GM23338 (cell line): ENCODE results near the gene GRID1. TPM values are rescaled to one million over a fixed set of nuclear protein-coding genes. Genes with fewer than 3 reads are reported as not detected.

Source experiments
- ATAC-seq: fragments of 200-7000 bp; cut with Tn5 transposase; 3 replicates; pipeline ENCODE4 v1.9.1; 2020
- DNase-seq: peaks from one replicate; pipeline ENCODE4 v3.0.0-alpha.2; 2015; ENCODE audit warnings: low spot score
- H2AFZ ChIP-seq: fragments of 200-600 bp; sonication (generic); 2 replicates; pipeline ENCODE4 v1.8.0; 2016; ENCODE audit warnings: antibody characterized with exemption, mild to moderate bottlenecking, moderate library complexity
- H3F3A ChIP-seq: fragments of 200-600 bp; sonication (generic); replicated peaks from 2 replicates; pipeline ENCODE4 v1.8.0; 2017; ENCODE audit warnings: antibody characterized with exemption, mixed run types, low read depth
- H3K27ac ChIP-seq: fragments of 200-600 bp; sonication (generic); 2 replicates; pipeline ENCODE4 v1.6.1; 2016; ENCODE audit warnings: low read depth
- H3K27me3 ChIP-seq: fragments of 200-600 bp; sonication (generic); 2 replicates; pipeline ENCODE4 v1.8.0; 2016; ENCODE audit warnings: mild to moderate bottlenecking, mixed run types, moderate library complexity; ENCODE audit not compliant: insufficient read depth
- H3K36me3 ChIP-seq: fragments of 200-600 bp; sonication (generic); 2 replicates; pipeline ENCODE4 v1.8.0; 2016; ENCODE audit warnings: mild to moderate bottlenecking; ENCODE audit not compliant: insufficient read depth
- H3K4me1 ChIP-seq: fragments of 200-600 bp; sonication (generic); 2 replicates; pipeline ENCODE4 v1.8.0; 2016; ENCODE audit warnings: mild to moderate bottlenecking, moderate library complexity; ENCODE audit not compliant: insufficient read depth
- H3K4me2 ChIP-seq: fragments of 200-600 bp; sonication (generic); 2 replicates; pipeline ENCODE4 v1.7.1; 2017; ENCODE audit warnings: mixed run types
- H3K4me3 ChIP-seq: fragments of 200-600 bp; sonication (generic); 2 replicates; pipeline ENCODE4 v1.6.1; 2016; ENCODE audit warnings: mixed run types
- H3K79me2 ChIP-seq: fragments of 200-600 bp; sonication (generic); replicated peaks from 2 replicates; pipeline ENCODE4 v1.8.0; 2017; ENCODE audit warnings: mild to moderate bottlenecking; ENCODE audit not compliant: insufficient read depth
- H3K9me2 ChIP-seq: fragments of 200-600 bp; sonication (generic); 2 replicates; pipeline ENCODE4 v1.8.0; 2017; ENCODE audit not compliant: insufficient read depth
- H4K20me1 ChIP-seq: fragments of 200-600 bp; sonication (generic); replicated peaks from 2 replicates; pipeline ENCODE4 v1.8.0; 2017; ENCODE audit warnings: mild to moderate bottlenecking; ENCODE audit not compliant: insufficient read depth
- H3K27ac Mint-ChIP-seq: 2 replicates; pipeline ENCODE4 v1.8.0; 2020; ENCODE audit warnings: inconsistent platforms, mild to moderate bottlenecking, moderate library complexity, mixed read lengths
- H3K27me3 Mint-ChIP-seq: 3 replicates; pipeline ENCODE4 v1.8.0; 2022; ENCODE audit warnings: low read depth, mild to moderate bottlenecking, moderate library complexity, mixed read lengths, inconsistent platforms; ENCODE audit not compliant: insufficient read depth, poor library complexity
- H3K36me3 Mint-ChIP-seq: 3 replicates; pipeline ENCODE4 v1.8.0; 2021; ENCODE audit warnings: low read depth, mild to moderate bottlenecking, inconsistent platforms, moderate library complexity, mixed read lengths
- H3K4me1 Mint-ChIP-seq: 3 replicates; pipeline ENCODE4 v1.8.0; 2020; ENCODE audit warnings: mild to moderate bottlenecking, inconsistent platforms, mixed read lengths
- H3K4me3 Mint-ChIP-seq: 3 replicates; pipeline ENCODE4 v1.8.0; 2021; ENCODE audit warnings: moderate library complexity, mild to moderate bottlenecking, inconsistent platforms, mixed read lengths
- H3K9me3 Mint-ChIP-seq: 3 replicates; pipeline ENCODE4 v1.8.0; 2020; ENCODE audit warnings: moderate library complexity, mild to moderate bottlenecking, inconsistent platforms, mixed read lengths
- CREB1 ChIP-seq: fragments of 250-450 bp; sonication (Bioruptor Pico); IDR thresholded peaks from 2 replicates; pipeline ENCODE4 v1.5.0; 2020; ENCODE audit warnings: low read depth, mild to moderate bottlenecking, moderate library complexity
- CTCF ChIP-seq, 2 experiments: fragments of 200-600 bp in 1 of 2; sonication (generic) in 1 of 2; conservative IDR thresholded peaks; 2 replicates each; pipeline versions ENCODE4 v1.5.1 to v1.6.1; 2016 to 2017; ENCODE audit warnings: antibody characterized with exemption in 2 of 2, low read depth in 2 of 2, mild to moderate bottlenecking in 2 of 2, moderate library complexity in 1 of 2
- ETS1 ChIP-seq: IDR thresholded peaks from 2 replicates; pipeline ENCODE4 v1.6.1; 2016; ENCODE audit warnings: antibody characterized with exemption
- EZH2 ChIP-seq: fragments of 200-600 bp; sonication (generic); IDR thresholded peaks from one replicate; pipeline ENCODE4 v1.8.0; 2017; ENCODE audit warnings: antibody characterized with exemption, mild to moderate bottlenecking, low read depth; ENCODE audit not compliant: unreplicated experiment
- POLR2AphosphoS5 ChIP-seq: IDR thresholded peaks from 2 replicates; pipeline ENCODE4 v1.6.1; 2016; ENCODE audit warnings: antibody characterized with exemption, low read depth
- REST ChIP-seq: IDR thresholded peaks from one replicate; pipeline ENCODE4 v1.6.1; 2018; ENCODE audit warnings: antibody characterized with exemption; ENCODE audit not compliant: unreplicated experiment
- ZNF114 ChIP-seq: fragments of 250-450 bp; sonication (Bioruptor Pico); IDR thresholded peaks from 2 replicates; pipeline ENCODE4 v1.5.0; 2020; ENCODE audit warnings: mild to moderate bottlenecking, moderate library complexity
- ZNF331 ChIP-seq: fragments of 250-450 bp; sonication (Bioruptor Pico); IDR thresholded peaks from 2 replicates; pipeline ENCODE4 v1.5.0; 2020; ENCODE audit warnings: low read depth, mild to moderate bottlenecking, moderate library complexity
- polyA plus RNA-seq: library from polyadenylated mRNA; unstranded; fragments of >200 nt; fragmentation: Nextera tagmentation; extraction: Ambion mirVana; gene quantifications from 2 replicates; pipeline ENCODE4 v1.2.1, GENCODE V29; 2016
- total RNA-seq: library from RNA; depleted of rRNA; stranded (reverse); fragments of >200 nt; shearing (Covaris generic); gene quantifications from 2 replicates; pipeline ENCODE4 v1.2.3, GENCODE V29; 2014

The GRID1 gene
- total and polyA plus RNA-seq, 2 experiments from 2014 or later: 0.14 to 0.15 TPM

- Histone ChIP-seq H3K27me3 (no peaks in the 10 kb centered on the region), H2AFZ (no peak overlapping the region), H4K20me1 (no peaks in the 10 kb centered on the region), H3K4me1 (no peaks in the 10 kb centered on the region), H3K36me3 (no peaks in the 10 kb centered on the region), H3K4me3 (no peak overlapping the region), H3K79me2 (no peaks in the 10 kb centered on the region), H3K4me2 (no peak overlapping the region), H3K9me2 (no peaks in the 10 kb centered on the region), H3F3A (no peaks in the 10 kb centered on the region), H3K27ac (no peak overlapping the region)
- no peak for TF ChIP-seq CREB1 (CRISPR knock-in tag)
- no peak for TF ChIP-seq CTCF (conservative IDR thresholded peaks at IDR 0.05; ENCODE audit: low read depth in 2 of 2)
- TF ChIP-seq ZNF114 (CRISPR knock-in tag): no peak
- TF ChIP-seq REST: no peak
- TF ChIP-seq EZH2: no peak
- no peak for TF ChIP-seq ETS1
- no peak for TF ChIP-seq POLR2AphosphoS5
- H3K4me3 Mint-ChIP-seq: no peak overlapping the region
- H3K27ac Mint-ChIP-seq: no peak overlapping the region
- no peak for DNase-seq
- H3K9me3 Mint-ChIP-seq: peaks cover 65% of the 10 kb centered on the region
- peaks cover 3% of the 10 kb centered on the region for H3K27me3 Mint-ChIP-seq
- peaks cover 6% of the 10 kb centered on the region; the same call in 1 of the 3 replicates for H3K36me3 Mint-ChIP-seq
- no peaks in the 10 kb centered on the region for H3K4me1 Mint-ChIP-seq
- no peak for ATAC-seq
Measured at GRCh38 chr10:85741626-85742300, 624.8 kb downstream of the GRID1 start.

- Histone ChIP-seq H3K27ac (no peak overlapping the region), H3K27me3 (no peaks in the 10 kb centered on the region), H3K4me3 (no peak overlapping the region), H3K4me1 (no peaks in the 10 kb centered on the region), H3K79me2 (no peaks in the 10 kb centered on the region), H3K36me3 (no peaks in the 10 kb centered on the region), H3K9me2 (no peaks in the 10 kb centered on the region), H3K4me2 (no peak overlapping the region), H3F3A (no peaks in the 10 kb centered on the region), H2AFZ (no peak overlapping the region), H4K20me1 (no peaks in the 10 kb centered on the region)
- Mint-ChIP-seq H3K4me3 (no peak overlapping the region), H3K27me3 (peaks cover 4% of the 10 kb centered on the region), H3K36me3 (peaks cover 3% of the 10 kb centered on the region; the same call in 2 of the 3 replicates), H3K4me1 (no peaks in the 10 kb centered on the region), H3K9me3 (peaks cover 76% of the 10 kb centered on the region), H3K27ac (no peak overlapping the region)
- no peak for ATAC-seq
- no peak for DNase-seq
- TF ChIP-seq ETS1 (no peak), ZNF331 (CRISPR knock-in tag) (no peak), CREB1 (CRISPR knock-in tag) (no peak), REST (no peak), CTCF (conservative IDR thresholded peaks at IDR 0.05; ENCODE audit: low read depth in 2 of 2) (no peak)
Measured at GRCh38 chr10:85735997-85736396, 630.6 kb downstream of the GRID1 start.
